Endodermal cell (in vitro differentiated cells): Measurements from ENCODE around the gene FGFR3. TPM values are rescaled to one million over a fixed set of nuclear protein-coding genes. Genes with fewer than 3 reads are reported as not detected.

Source experiments
- DNase-seq: peaks from one replicate; pipeline ENCODE4 v3.0.0-alpha.2; 2017
- H3K27ac ChIP-seq: 2 replicates; pipeline ENCODE4 v1.5.1; 2013; ENCODE audit warnings: mild to moderate bottlenecking, low read depth, low read length, moderate library complexity
- H3K27me3 ChIP-seq: 2 replicates; pipeline ENCODE4 v1.6.1; 2013; ENCODE audit warnings: mild to moderate bottlenecking, low read length, moderate library complexity; ENCODE audit not compliant: insufficient read depth, control insufficient read depth, poor library complexity, severe bottlenecking
- H3K36me3 ChIP-seq: 2 replicates; pipeline ENCODE4 v1.7.0; 2013; ENCODE audit warnings: mild to moderate bottlenecking, low read length, moderate library complexity; ENCODE audit not compliant: control insufficient read depth, insufficient read depth
- H3K4me1 ChIP-seq: one replicate; pipeline ENCODE4 v1.7.0; 2013; ENCODE audit warnings: low read length; ENCODE audit not compliant: control insufficient read depth, insufficient read depth
- H3K4me3 ChIP-seq: 2 replicates; pipeline ENCODE4 v1.5.1; 2013; ENCODE audit warnings: mild to moderate bottlenecking, low read length, moderate library complexity
- H3K9ac ChIP-seq: 2 replicates; pipeline ENCODE4 v1.6.1; 2013; ENCODE audit warnings: mild to moderate bottlenecking, low read length, moderate library complexity; ENCODE audit not compliant: poor library complexity, severe bottlenecking; ENCODE audit errors: extremely low read depth
- H3K9me3 ChIP-seq: 2 replicates; pipeline ENCODE4 v1.6.1; 2013; ENCODE audit warnings: mild to moderate bottlenecking, low read length, moderate library complexity; ENCODE audit not compliant: control insufficient read depth
- H3K27ac Mint-ChIP-seq: 2 replicates; pipeline ENCODE4 v1.8.0; 2020; ENCODE audit warnings: mixed read lengths
- H3K27me3 Mint-ChIP-seq: 2 replicates; pipeline ENCODE4 v1.8.0; 2021; ENCODE audit warnings: mild to moderate bottlenecking, mixed read lengths; ENCODE audit not compliant: insufficient read depth
- H3K36me3 Mint-ChIP-seq: 2 replicates; pipeline ENCODE4 v1.8.0; 2020; ENCODE audit warnings: low read depth, mixed read lengths
- H3K4me1 Mint-ChIP-seq: 2 replicates; pipeline ENCODE4 v1.8.0; 2020; ENCODE audit warnings: mixed read lengths
- H3K4me3 Mint-ChIP-seq: 2 replicates; pipeline ENCODE4 v1.8.0; 2020; ENCODE audit warnings: mild to moderate bottlenecking, moderate library complexity, mixed read lengths
- H3K9me3 Mint-ChIP-seq: 2 replicates; pipeline ENCODE4 v1.8.0; 2020; ENCODE audit warnings: mild to moderate bottlenecking, mixed read lengths
- WGBS, 2 experiments: methylation state at CpG; one replicate each; pipeline versions ENCODE4 v1.1.5 to v1.1.7; 2013; ENCODE audit warnings: missing lambda C conversion rate in 2 of 2, mixed read lengths in 1 of 2; ENCODE audit not compliant: insufficient coverage in 1 of 2, insufficient read length in 1 of 2; 5-methylcytosine and 5-hydroxymethylcytosine counted together
- total RNA-seq, 2 donors: library from RNA; stranded (reverse); fragmentation: NEBNext Ultra II Directional in 1 of 2; extraction: Animal tissue kit (Norgen Biotek cat#: 25700) in 1 of 2; gene quantifications; 2 replicates in 1 of 2; 3 replicates in 1 of 2; pipeline ENCODE4 v1.2.1, GENCODE V29; 2021
- TF ChIP-seq, protein P1 (sequence below): fragments of 200-600 bp; sonication (generic); conservative IDR thresholded peaks from 2 replicates; pipeline ENCODE4 v1.5.0; 2021; ENCODE audit warnings: antibody characterized with exemption, mild to moderate bottlenecking

FGFR3 gene
- total RNA-seq, 2 donors from 2014 or later: 107 to 125 TPM

DNA sequence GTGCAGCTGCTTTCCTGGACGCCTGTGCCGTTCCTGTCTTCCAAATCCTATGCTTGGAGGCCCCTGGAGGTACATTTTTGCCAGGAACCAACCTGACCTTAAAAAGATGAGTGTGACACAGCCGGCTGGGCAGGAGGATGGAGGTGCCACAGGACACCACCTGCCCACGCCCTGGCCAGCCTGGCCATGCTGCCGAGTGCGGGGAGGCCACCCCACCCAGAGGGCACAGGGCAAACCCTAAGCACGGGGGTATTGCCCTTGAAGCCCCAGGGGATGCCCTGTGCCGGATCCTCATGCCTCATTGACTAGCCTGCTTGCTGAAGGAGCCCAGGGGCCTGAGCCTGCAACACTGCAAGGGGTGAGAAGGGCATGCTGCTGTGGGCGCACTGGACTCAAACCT is 20.1 kb downstream of the FGFR3 start:
- no peak overlapping the region for H3K4me3 ChIP-seq
- H3K27ac Mint-ChIP-seq: no peak overlapping the region
- no peaks in the 10 kb centered on the region for H3K4me1 ChIP-seq
- no peaks in the 10 kb centered on the region for H3K9me3 ChIP-seq
- no peak overlapping the region for H3K27ac ChIP-seq
- H3K36me3 Mint-ChIP-seq: peaks cover 43% of the 10 kb centered on the region
- no peaks in the 10 kb centered on the region for H3K27me3 ChIP-seq
- DNase-seq: no peak
- H3K4me1 Mint-ChIP-seq: no peaks in the 10 kb centered on the region
- peaks cover 43% of the 10 kb centered on the region for H3K36me3 ChIP-seq
- WGBS, 2 experiments: 83 to 96% methylated on average over 5 to 9 of the region's 9 CpGs
- TF ChIP-seq, protein P1, sequence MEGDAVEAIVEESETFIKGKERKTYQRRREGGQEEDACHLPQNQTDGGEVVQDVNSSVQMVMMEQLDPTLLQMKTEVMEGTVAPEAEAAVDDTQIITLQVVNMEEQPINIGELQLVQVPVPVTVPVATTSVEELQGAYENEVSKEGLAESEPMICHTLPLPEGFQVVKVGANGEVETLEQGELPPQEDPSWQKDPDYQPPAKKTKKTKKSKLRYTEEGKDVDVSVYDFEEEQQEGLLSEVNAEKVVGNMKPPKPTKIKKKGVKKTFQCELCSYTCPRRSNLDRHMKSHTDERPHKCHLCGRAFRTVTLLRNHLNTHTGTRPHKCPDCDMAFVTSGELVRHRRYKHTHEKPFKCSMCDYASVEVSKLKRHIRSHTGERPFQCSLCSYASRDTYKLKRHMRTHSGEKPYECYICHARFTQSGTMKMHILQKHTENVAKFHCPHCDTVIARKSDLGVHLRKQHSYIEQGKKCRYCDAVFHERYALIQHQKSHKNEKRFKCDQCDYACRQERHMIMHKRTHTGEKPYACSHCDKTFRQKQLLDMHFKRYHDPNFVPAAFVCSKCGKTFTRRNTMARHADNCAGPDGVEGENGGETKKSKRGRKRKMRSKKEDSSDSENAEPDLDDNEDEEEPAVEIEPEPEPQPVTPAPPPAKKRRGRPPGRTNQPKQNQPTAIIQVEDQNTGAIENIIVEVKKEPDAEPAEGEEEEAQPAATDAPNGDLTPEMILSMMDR: no peak
- H3K9me3 Mint-ChIP-seq: no peaks in the 10 kb centered on the region
- H3K4me3 Mint-ChIP-seq: no peak overlapping the region
- H3K9ac ChIP-seq: no peak overlapping the region
- no peaks in the 10 kb centered on the region for H3K27me3 Mint-ChIP-seq

DNA sequence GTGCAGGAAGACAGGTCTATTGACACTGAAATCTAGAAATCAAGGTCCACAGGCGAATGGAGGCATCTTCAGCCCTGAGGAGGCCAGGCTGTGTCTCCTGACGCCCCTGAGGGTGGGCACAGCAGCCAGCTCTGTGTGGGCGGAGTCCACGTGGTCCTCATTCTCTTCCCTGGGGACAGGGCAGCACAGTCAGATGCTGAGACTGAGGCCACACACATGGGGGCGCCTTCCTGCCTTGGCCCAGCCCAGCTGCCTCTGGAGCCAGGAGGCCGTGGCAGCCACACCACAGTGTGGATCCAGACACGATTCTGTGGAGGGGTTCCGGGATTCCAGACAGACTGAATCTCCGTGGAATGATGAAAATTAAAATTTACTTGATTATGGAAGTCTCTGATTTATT is 20.8 kb downstream of the FGFR3 start:
- Histone ChIP-seq H3K9ac (no peak overlapping the region), H3K9me3 (no peaks in the 10 kb centered on the region), H3K36me3 (peaks cover 44% of the 10 kb centered on the region), H3K4me1 (no peaks in the 10 kb centered on the region), H3K4me3 (no peak overlapping the region), H3K27me3 (no peaks in the 10 kb centered on the region), H3K27ac (no peak overlapping the region)
- H3K9me3 Mint-ChIP-seq: no peaks in the 10 kb centered on the region
- DNase-seq: no peak
- no peaks in the 10 kb centered on the region for H3K27me3 Mint-ChIP-seq
- H3K4me1 Mint-ChIP-seq: no peaks in the 10 kb centered on the region
- TF ChIP-seq, protein P1: peak; percentile 49
- no peak overlapping the region for H3K4me3 Mint-ChIP-seq
- 78 to 92% methylated on average over 6 to 9 of the region's 9 CpGs for WGBS, 2 experiments
- H3K36me3 Mint-ChIP-seq: peaks cover 48% of the 10 kb centered on the region
- H3K27ac Mint-ChIP-seq: no peak overlapping the region

DNA sequence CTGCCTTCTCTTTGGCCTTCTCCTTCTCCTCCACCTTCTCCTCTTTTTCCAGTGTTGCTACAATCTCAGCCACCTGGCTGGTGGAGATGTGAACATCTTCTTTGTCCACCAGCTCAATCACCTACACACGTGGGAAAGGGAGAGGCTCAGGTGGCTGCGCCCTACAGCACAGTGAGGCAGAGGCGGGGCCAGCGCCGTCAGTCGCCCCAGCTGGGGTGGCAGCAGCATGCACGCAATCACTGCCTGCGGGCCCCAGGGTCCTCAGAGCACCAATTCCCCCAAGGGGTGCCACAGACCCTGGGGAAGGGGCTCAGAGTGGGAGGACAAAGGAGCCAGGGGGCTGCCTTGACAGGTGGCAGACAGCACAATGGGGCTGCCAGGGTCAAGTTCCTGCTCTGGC is 21.4 kb downstream of the FGFR3 start:
- Mint-ChIP-seq H3K4me3 (no peak overlapping the region), H3K9me3 (no peaks in the 10 kb centered on the region), H3K4me1 (no peaks in the 10 kb centered on the region), H3K27me3 (no peaks in the 10 kb centered on the region), H3K36me3 (peaks cover 54% of the 10 kb centered on the region), H3K27ac (no peak overlapping the region)
- DNase-seq: no peak
- H3K27ac ChIP-seq: no peak overlapping the region
- no peaks in the 10 kb centered on the region for H3K27me3 ChIP-seq
- WGBS, 2 experiments: 97% methylated on average over 3 to 8 of the region's 8 CpGs
- TF ChIP-seq, protein P1: no peak
- no peaks in the 10 kb centered on the region for H3K9me3 ChIP-seq
- H3K4me3 ChIP-seq: no peak overlapping the region
- peaks cover 45% of the 10 kb centered on the region for H3K36me3 ChIP-seq
- H3K4me1 ChIP-seq: no peaks in the 10 kb centered on the region
- no peak overlapping the region for H3K9ac ChIP-seq
